Gastrocnemius medialis (tissue), 4 donors: ENCODE data around the gene MINDY3.

ENCODE experiments used
- POLR2A ChIP-seq, 2 donors: fragments of 450-650 bp; IDR thresholded peaks; one replicate each; pipeline ENCODE4 v1.6.1; 2017; ENCODE audit warnings: antibody characterized with exemption in 2 of 2, mild to moderate bottlenecking in 2 of 2, moderate library complexity in 2 of 2
- TF ChIP-seq, protein P1 (sequence below), 5 experiments: fragments of 450-650 bp in 3 of 5; fragments of 200-600 bp in 2 of 5; sonication (generic) in 2 of 5; IDR thresholded peaks in 4 of 5; conservative IDR thresholded peaks in 1 of 5; 1 replicate in 4 of 5; 2 replicates in 1 of 5; pipeline ENCODE4 v1.5.1; 2016 to 2019; ENCODE audit warnings: antibody characterized with exemption in 5 of 5, mild to moderate bottlenecking in 3 of 5, moderate library complexity in 3 of 5

DNA sequence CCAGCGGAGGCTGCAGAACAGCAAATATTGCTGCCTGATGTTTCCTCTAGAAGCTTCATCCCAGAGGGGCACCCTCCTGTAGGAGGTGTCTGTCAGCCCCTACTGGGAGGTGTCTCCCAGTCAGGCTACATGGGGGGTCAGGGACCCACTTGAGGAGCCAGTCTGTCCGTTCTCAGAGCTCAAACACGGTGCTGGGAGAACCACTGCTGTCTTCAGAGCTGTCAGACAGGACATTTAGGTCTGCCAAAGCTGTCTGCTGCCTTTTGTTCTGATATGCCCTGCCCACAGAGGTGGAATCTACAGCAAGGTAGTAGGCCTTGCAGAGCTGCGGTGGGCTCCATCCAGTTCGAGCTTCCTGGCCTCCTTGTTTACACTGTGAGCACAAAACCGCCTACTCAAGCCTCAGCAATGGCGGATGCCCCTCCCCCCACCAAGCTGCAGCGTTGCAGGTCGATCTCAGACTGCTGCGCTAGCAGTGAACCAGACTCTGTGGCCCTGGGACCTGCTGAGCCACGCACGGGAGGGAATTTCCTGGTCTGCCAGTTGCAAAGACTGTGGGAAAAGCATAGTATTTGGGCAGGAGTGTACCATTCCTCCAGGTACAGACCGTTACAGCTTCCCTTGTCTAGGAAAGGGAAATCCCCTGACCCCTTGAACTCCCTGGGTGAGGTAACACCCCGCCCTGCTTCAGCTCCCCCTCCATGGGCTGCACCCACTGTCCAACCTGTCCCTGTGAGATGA lies 17.7 kb upstream of the MINDY3 start:
- TF ChIP-seq, protein P1, sequence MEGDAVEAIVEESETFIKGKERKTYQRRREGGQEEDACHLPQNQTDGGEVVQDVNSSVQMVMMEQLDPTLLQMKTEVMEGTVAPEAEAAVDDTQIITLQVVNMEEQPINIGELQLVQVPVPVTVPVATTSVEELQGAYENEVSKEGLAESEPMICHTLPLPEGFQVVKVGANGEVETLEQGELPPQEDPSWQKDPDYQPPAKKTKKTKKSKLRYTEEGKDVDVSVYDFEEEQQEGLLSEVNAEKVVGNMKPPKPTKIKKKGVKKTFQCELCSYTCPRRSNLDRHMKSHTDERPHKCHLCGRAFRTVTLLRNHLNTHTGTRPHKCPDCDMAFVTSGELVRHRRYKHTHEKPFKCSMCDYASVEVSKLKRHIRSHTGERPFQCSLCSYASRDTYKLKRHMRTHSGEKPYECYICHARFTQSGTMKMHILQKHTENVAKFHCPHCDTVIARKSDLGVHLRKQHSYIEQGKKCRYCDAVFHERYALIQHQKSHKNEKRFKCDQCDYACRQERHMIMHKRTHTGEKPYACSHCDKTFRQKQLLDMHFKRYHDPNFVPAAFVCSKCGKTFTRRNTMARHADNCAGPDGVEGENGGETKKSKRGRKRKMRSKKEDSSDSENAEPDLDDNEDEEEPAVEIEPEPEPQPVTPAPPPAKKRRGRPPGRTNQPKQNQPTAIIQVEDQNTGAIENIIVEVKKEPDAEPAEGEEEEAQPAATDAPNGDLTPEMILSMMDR (IDR thresholded peaks at IDR 0.05 in 4 of 5, conservative IDR thresholded peaks at IDR 0.05 in 1 of 5) = no peak
- no peak for TF ChIP-seq POLR2A (IDR thresholded peaks at IDR 0.05)
